ENCODE measurements around the gene EMP3.

GRCh38 chr19:48303866-48304265 is 21.5 kb upstream of the EMP3 start:
- TF ChIP-seq CTCF (conservative IDR thresholded peaks at IDR 0.05; ENCODE audit: low read length) (no peak), EZH2phosphoT487 (IDR thresholded peaks at IDR 0.05; ENCODE audit: borderline replicate concordance, low read depth, low read length) (no peak)
